ENCODE data around the gene SFXN5. TPM values are rescaled to one million over a fixed set of nuclear protein-coding genes. Genes with fewer than 3 reads are reported as not detected.

The SFXN5 gene
- polyA plus RNA-seq, 1 donor from 2014 or later: 5.8 TPM

GRCh38 chr2:73004889-73005596, 66.5 kb downstream of the SFXN5 start:
- H3K27ac ChIP-seq (ENCODE audit: low read length): no peak overlapping the region
- no peak for TF ChIP-seq EP300 (conservative IDR thresholded peaks at IDR 0.05; ENCODE audit: poor library complexity, severe bottlenecking)
- TF ChIP-seq SMC3 (conservative IDR thresholded peaks at IDR 0.05; ENCODE audit: poor library complexity): no peak

GRCh38 chr2:73004466-73004865, 67.0 kb downstream of the SFXN5 start:
- Histone ChIP-seq H4K20me1 (ENCODE audit: insufficient read depth) (no peaks in the 10 kb centered on the region), H3F3A (ENCODE audit: insufficient read depth, low read length, poor library complexity, severe bottlenecking) (no peaks in the 10 kb centered on the region), H3K36me3 (ENCODE audit: insufficient read depth, low read length) (no peaks in the 10 kb centered on the region), H3K4me2 (ENCODE audit: low read length) (no peak overlapping the region), H3K9me3 (ENCODE audit: low read length) (no peaks in the 10 kb centered on the region), H3K9ac (ENCODE audit: low read length) (no peak overlapping the region), H3K4me3 (ENCODE audit: low read length) (no peak overlapping the region), H3K79me2 (replicated peaks; ENCODE audit: insufficient read depth, low read length) (no peaks in the 10 kb centered on the region), H3K27me3 (ENCODE audit: insufficient read depth, low read depth, low read length) (no peaks in the 10 kb centered on the region), H2AFZ (ENCODE audit: low read depth, low read length) (no peak overlapping the region), H3K27ac (ENCODE audit: low read length) (no peak overlapping the region), H3K9me2 (ENCODE audit: insufficient read depth, low read length) (no peaks in the 10 kb centered on the region)
- no peak for TF ChIP-seq EP300 (conservative IDR thresholded peaks at IDR 0.05; ENCODE audit: poor library complexity, severe bottlenecking)
- no peak for TF ChIP-seq MXI1 (conservative IDR thresholded peaks at IDR 0.05; ENCODE audit: poor library complexity, severe bottlenecking)
- no peak for TF ChIP-seq POLR2AphosphoS5 (IDR thresholded peaks at IDR 0.05)
- no peak for TF ChIP-seq SMC3 (conservative IDR thresholded peaks at IDR 0.05; ENCODE audit: poor library complexity)
- no peak for TF ChIP-seq TAF1 (IDR thresholded peaks at IDR 0.05; ENCODE audit: low read depth)
- no peak for TF ChIP-seq EZH2 (IDR thresholded peaks at IDR 0.05; ENCODE audit: borderline replicate concordance, insufficient read depth, low read length, poor library complexity, severe bottlenecking)
- no peak for TF ChIP-seq REST (IDR thresholded peaks at IDR 0.05; ENCODE audit: borderline replicate concordance)
- TF ChIP-seq CTCF (IDR thresholded peaks at IDR 0.05; ENCODE audit: poor library complexity, severe bottlenecking): no peak
- TF ChIP-seq RAD21 (conservative IDR thresholded peaks at IDR 0.05): no peak

More at GRCh38 chr2:73004889-73005596, 66.5 kb downstream of the SFXN5 start:
- Histone ChIP-seq H3F3A (ENCODE audit: insufficient read depth, low read length, poor library complexity, severe bottlenecking) (no peaks in the 10 kb centered on the region), H3K9ac (ENCODE audit: low read length) (no peak overlapping the region), H3K79me2 (replicated peaks; ENCODE audit: insufficient read depth, low read length) (no peaks in the 10 kb centered on the region), H3K4me2 (ENCODE audit: low read length) (no peak overlapping the region), H3K27me3 (ENCODE audit: insufficient read depth, low read depth, low read length) (no peaks in the 10 kb centered on the region), H3K4me3 (ENCODE audit: low read length) (no peak overlapping the region), H3K9me3 (ENCODE audit: low read length) (no peaks in the 10 kb centered on the region), H2AFZ (ENCODE audit: low read depth, low read length) (no peak overlapping the region), H3K36me3 (ENCODE audit: insufficient read depth, low read length) (no peaks in the 10 kb centered on the region), H4K20me1 (ENCODE audit: insufficient read depth) (no peaks in the 10 kb centered on the region), H3K9me2 (ENCODE audit: insufficient read depth, low read length) (no peaks in the 10 kb centered on the region)

Measured in neural cell (in vitro differentiated cells).